ENCODE results near the gene CDC5L.
"Not testable (repeated sequence)": the region's sequence is repeated elsewhere in the genome, so short reads cannot be mapped to it uniquely, and the experiment has no call there.

CDC5L gene

DNA sequence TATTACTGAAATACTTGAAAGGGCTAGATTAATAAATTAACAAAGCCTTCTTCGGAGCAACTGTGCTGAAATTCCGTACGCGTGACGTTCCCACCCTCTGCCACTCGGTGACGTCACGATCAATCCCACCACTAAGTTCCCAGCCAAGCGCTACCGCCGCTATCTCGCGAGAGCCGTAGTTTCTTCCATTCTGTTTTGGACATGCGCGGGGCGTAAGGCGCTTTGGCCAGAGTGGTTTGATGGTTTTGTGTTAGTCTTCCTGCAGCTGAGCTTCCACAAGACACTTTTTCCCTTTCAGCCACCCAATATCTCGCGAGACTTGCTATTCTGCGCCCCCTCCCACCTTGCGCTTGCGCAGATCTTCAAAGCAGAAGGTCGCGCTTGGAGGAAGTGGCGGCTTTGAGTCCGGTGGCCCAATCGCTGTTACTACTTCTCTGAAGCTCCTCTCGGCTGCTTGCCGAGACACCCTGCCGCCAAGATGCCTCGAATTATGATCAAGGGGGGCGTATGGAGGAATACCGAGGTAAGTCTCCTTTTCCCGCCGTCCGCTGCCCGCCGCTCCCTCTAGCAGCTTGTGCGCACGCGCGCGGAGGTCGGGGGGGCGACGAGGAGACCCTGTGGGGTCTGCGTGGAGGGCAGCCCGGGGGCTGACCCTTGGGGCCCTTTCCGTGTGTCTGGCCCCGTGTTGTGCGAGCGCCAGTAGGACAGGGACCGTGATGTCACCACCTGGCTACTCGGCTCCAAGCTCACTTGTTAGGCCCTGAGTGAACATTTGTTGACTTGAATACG is at the start of gene CDC5L:
Gene CDC5L, plus strand, starts transcription at position 361 of the 789 bp plus-strand sequence. Its CDS starts 118 bp downstream, at position 479.
- intact Hi-C loops (cut with DNase I): no loop called here
- peak; percentile 79 to 99 (median 92) for DNase-seq

DNA sequence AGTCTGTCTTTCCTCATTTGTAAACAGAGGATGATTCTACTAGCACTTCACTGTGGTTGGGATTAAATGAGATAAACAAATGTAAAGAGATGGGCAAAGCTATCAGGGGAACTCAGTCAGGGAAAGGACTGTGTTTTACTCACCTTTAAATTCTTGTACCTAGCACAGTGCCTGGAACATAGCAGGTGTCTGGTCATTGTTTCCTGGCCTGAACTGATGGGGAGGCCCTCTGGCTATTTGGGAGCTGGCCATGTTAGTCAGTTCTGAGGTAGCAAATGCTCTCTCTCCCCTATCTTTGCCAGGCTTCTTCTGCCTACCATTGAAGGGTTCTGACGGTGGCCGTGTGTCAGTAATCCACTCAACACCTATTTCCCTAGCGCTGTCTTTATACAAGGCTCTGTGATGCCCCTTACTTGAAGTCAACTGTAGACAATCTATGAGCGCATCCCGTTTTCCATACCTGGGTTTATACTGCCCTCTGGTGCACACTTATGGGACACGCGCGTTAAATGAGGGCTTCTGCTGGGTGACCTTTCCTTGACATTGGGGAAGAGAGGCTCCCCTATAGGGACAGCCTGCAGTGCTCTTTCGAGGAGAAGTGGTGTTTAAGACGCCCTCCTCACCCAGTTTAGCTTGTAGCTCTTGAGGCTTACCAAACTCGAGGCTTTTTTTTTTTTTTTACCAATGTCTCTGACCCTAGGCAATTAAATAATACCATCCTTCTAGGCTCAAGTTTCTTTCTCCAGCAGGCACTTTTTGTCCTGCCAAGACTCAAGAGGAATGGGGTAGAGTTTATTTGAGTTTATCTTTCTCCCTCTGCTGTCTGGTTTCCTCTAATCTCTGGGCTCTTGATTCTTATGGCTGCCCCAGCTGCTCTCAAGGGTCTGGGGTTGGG is 49.0 kb upstream of the CDC5L start:
- intact Hi-C loops (cut with DNase I): loop anchor here (1.0 kb wide), 2 partner anchors 70 to 166 kb away; no protein-coding TSS in a partner anchor
- DNase-seq: peak in 8 of 10 donors; percentile 26 to 89 (median 64)

DNA sequence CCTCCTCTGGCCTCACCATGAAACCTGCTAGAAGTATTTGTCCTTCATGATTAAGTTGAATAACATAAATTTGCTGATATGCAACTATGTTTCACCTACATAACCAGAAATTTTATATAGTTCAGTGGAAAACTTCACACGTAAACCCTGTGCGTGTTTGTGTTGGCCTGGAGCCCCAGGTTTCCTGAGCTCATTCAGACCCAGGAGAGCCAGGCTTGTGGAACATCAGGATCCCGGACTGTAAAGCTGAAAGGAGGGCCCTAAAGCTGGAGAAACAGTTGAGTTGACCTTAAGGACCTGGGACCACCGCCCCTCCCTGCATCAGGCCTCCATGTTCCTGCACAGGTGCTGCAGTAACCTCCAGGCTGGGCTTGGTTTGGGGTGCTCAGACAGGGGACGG is 48.2 kb upstream of the CDC5L start:
- peak in 1 of 10 donors; percentile 53 for DNase-seq
- intact Hi-C loops (cut with DNase I): no loop called here

DNA sequence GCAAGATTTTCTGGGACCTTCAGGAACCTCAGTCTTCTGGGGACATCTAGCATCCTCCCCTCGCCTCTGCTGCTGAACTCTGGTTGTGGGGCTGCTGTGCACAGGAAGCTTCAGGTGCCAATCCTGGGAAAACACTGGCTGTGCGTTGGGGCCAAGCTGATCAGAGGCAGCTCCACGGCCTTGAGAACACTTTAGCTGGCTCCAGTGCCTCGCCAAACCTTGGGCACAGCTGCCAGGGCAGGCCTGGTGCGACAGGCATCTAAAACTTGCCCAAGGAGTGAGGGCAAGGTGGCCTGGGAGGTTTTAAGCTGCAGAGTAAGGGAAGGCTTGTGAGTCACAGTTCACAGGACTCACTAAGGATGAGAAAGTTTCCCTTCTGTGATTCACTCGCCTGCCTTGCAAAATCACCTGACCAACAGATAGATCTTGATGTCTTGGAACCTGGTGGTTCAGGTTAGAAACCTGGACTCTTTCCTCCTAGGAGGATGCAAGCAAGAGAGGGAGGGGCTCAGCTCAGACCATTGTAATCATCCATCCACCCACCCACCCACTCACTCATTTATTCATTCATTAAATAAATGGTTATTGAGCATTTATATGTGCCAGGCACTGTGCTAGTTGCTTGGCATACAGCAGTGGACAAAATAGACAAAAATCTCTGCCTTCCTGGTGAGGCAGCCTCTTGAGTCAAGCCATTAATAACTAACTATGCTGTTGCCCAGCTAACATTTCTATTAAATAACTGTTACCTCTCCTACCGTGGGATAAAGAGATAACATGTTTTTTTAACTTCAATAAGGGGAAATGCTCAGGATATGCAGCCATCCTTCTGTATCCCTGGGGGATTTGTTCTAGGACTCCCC is 47.5 kb upstream of the CDC5L start:
- DNase-seq: peak in 1 of 10 donors; percentile 61
- intact Hi-C loops (cut with DNase I): no loop called here

DNA sequence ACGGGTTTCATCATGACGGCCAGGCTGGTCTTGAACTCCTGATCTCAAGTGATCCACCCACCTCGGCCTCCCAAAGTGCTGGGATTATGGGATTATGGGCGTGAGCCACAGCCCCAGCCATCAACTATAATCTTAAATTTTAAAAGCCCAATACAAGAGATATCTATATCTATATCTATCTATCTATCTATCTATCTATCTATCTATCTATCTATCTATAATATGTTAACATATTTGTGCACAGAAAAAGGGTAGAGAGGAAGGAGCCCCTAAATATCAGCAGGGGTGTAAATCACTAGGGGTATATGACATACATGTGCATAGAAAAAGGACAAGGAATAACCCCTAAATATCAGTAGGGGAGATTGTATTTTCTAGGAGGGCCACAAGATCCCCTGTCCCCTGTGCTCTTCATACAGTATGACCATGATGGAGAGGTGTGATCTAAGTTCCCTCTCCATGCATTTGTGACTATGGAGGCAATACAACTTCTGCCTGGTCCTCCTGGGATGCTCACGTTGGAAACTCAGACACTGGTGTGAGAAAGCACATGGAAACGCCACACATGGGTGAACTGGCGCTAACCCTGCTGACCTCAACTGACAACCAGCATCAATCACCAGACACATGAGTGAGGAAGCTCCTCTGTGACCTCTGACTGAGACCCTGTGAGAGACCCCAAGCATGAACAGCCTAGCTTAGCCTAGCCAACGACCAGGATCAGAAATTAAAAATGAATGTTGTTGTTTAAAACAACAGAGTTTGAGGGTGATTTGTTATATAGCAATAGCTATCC is 46.2 kb upstream of the CDC5L start:
- DNase-seq: no peak
- intact Hi-C loops (cut with DNase I): no loop called here

DNA sequence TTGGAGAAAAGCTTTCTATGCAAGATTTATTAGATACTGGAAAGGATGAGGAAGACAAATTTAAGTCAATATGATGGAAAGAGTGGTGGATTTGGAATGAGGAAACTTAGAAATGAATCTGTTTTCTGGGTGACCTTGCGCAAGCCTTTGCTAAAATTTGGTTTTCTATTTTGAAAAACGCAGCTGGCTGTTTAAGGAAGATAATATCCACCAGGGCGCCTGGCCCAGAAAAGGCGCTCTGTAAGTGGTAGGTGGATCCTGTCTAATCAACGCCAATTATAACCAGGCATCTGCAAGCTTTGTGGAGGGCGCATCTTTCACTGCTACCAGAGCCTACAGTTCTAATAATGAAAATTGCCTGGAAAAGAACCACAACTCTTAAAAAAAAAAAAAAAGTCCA is 45.5 kb upstream of the CDC5L start:
- peak in 7 of 10 donors; percentile 30 to 88 (median 38) for DNase-seq
- intact Hi-C loops (cut with DNase I): no loop called here

DNA sequence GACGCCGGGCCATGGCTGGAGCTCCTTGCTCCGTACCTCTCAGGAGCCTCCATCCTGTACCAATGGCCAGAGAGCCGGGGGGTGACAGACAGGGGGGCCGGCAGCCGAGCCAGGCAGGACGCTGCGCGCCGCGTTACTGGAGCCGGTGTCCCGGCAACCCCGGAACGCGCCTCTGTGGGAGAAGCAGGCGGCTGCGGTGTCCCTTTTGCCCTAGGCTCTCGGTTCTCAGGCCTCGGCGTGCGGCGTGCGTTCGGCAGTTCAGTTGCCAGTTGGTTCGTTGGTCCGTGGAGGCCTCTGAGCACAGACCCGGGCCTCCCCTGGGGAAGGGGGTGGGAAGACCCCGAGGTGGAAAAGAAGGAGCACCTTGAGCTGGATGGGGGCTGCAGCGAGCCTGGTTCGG is 45.0 kb upstream of the CDC5L start, which contains the start of gene SPATS1:
Gene SPATS1, plus strand, starts transcription at position 162 of the 400 bp plus-strand sequence. CDS start 446 bp downstream, outside the sequence.
- peak in 8 of 10 donors; percentile 24 to 90 (median 40) for DNase-seq
- intact Hi-C loops (cut with DNase I): no loop called here

DNA sequence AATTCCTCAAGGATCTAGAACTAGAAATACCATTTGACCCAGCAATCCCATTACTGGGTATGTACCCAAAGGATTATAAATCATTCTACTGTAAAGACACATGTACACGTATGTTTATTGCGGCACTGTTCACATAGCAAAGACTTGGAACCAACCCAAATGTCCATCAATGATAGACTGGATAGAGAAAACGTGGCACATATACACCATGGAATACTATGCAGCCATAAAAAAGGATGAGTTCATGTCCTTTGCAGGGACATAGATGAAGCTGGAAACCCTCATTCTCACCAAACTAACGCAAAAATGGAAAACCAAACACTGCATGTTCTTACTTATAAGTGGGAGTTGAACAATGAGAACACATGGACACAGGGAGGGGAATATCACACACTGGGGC is 40.7 kb upstream of the CDC5L start:
- DNase-seq; intact Hi-C loops (cut with DNase I): not testable (repeated sequence)

DNA sequence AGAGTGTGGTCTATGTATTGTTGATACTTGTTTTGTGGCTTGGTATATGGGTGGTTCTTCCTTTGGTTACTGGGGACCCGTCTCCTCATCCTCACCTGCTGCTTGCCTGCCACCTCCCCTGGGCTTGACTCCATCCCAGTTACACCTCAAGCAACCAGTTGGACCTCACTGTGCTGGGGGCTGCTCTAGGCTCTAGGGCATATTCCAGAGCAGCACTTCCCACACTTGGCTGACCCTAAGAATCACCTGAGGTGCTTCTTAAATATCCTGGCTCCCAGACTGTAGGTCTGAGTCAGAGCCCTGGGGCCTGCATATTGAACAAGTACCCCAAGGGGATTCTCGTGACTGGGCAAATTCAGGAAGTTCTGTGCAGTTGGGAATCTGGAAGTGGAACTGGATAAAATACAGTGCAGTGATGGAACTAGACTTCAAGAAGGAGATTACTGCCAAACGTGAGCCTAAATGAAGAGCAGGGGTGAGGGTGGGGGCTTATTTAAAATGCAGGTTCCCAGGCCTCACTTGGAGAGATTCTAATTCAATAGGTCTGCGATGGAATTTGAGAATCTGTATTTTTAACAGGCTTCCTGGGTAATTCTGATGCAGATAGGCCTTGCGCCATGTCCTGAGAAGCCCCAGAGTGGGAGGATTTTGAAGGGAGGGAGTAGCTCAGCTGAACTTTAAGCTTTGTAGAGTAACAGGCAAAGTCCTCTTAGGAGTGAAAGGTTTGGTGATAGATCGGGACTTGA is 37.4 kb upstream of the CDC5L start:
- intact Hi-C loops (cut with DNase I): no loop called here
- no peak for DNase-seq

DNA sequence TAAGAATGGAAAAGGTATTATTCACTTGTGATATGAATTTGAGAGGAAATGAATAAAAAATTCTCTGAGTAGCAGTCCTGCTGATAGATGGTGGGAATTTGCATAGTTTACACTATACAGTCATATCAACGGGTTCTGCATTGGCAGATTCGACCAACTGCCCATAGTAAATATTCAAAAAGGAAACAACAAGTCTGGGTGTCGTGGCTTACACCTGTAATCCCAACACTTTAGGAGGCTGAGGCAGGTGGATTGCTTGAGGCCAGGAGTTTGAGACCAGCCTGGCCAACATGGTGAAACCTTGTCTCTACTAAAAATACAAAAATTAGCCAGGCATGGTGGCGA is 36.9 kb upstream of the CDC5L start:
- intact Hi-C loops (cut with DNase I); DNase-seq: not testable (repeated sequence)

DNA sequence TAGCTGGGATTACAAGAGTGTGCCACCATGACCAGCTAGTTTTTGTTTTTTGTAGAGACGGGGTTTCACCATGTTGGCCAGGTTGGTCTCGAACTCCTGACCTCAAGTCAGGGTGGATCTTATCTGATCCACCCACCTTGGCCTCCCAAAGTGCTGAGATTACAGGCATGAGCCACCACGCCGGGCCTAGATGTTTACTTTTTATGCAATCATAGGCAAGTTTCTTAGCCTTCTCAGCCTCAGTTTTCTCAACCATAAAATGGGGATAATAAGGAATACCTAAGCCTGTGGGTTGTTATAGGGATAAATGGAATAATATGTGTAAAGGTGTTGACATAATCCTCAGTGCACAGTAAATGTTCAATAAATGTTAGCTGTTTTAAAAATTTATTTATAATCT is 35.2 kb upstream of the CDC5L start:
- intact Hi-C loops (cut with DNase I): no loop called here
- DNase-seq: no peak

DNA sequence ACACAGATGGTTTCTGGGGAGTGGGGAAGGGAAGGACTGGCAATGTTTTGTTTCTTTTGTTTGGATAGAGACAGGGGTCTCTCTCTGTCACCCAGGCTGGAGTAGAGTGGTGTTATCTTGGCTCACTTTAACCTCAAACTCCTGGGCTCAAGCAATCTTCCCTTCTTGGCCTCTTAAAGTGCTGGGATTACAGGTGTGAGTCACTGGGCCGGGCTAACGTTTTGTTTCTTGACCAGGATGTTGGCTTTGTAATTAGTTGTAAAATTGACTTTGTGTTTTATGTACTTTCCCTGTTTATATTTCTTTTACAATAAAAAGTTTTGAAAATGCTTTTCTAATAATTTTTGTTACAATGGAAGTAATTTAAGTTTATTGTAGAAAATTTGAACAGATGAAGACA is 34.2 kb upstream of the CDC5L start:
- intact Hi-C loops (cut with DNase I): no loop called here
- no peak for DNase-seq

DNA sequence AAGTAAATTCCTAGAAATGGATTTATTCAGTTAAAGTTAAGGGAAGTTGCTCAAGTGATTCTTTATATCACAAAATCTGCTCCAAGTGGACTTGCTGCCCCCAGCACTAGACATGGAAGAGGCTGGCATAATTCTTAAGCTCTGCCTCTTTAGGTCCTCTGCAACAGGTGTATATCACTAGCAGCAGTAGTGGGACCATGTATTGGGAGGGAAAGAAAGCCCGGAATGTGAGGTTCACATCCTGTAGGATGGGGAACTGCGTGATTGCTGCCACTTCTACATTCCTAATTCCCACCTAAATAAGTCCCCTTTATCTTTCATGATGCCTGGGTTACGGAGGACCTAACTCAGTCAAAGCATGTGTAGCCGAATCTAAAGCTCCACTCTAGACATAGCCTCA is 31.9 kb upstream of the CDC5L start:
- no peak for DNase-seq
- intact Hi-C loops (cut with DNase I): no loop called here

DNA sequence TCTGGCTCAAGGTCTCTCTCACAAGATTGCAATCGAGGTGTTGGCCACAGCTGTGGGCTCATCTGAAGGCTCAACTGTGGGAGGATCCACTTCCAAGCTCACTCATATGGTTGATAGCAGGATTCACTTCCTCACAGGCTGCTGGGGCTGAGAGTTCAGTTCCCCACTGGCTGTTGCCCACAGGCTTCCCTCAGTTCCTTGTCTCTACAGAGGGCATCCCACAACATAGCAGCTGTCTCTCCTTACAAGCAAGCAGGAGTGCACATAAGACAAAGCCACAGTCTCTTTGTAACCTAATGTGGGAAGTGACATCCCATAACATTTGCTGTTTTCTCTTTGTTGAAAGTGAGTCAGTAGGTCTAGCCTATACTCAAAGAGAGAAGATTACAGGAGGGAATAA is 31.0 kb upstream of the CDC5L start:
- no peak for DNase-seq
- intact Hi-C loops (cut with DNase I): no loop called here

DNA sequence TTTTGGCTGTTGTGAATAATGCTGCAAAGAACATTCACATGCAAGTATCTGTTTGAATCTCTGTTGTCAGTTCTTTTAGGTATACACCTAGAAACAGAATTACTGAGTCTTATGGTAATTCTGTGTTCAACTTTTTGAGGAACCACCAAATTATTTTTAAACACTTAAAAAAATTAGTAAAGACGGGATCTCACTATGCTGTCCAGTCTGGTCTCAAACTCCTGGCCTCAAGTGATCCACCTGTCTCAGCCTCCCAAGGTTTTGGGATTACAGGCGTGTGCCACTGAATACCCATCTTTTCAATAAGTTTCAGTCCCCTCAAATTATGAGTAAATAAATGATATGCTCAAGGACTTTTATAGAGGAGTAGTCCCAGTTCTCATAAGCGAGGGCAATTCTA is 27.5 kb upstream of the CDC5L start:
- intact Hi-C loops (cut with DNase I): no loop called here
- no peak for DNase-seq

DNA sequence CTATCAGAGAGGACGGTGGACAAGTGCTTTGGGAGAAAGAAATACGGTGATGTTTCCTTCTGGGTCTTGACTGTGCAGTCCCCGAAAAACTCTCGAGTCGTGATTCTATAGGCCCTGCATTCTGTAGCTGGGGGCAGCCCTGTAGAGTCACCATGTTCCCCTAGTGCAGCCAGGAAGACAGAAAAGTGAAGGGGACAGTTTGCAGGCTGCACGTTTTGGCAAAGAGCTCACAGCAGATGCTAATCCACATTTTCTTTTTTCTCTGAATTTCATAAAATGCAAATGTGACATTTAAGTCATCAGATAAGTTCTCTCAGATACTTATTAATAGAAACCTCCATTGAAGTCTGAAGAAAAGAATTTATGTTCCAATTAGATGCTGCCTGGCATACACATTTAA is 25.6 kb upstream of the CDC5L start:
- peak in 2 of 10 donors; percentile 49 to 74 for DNase-seq
- intact Hi-C loops (cut with DNase I): no loop called here

DNA sequence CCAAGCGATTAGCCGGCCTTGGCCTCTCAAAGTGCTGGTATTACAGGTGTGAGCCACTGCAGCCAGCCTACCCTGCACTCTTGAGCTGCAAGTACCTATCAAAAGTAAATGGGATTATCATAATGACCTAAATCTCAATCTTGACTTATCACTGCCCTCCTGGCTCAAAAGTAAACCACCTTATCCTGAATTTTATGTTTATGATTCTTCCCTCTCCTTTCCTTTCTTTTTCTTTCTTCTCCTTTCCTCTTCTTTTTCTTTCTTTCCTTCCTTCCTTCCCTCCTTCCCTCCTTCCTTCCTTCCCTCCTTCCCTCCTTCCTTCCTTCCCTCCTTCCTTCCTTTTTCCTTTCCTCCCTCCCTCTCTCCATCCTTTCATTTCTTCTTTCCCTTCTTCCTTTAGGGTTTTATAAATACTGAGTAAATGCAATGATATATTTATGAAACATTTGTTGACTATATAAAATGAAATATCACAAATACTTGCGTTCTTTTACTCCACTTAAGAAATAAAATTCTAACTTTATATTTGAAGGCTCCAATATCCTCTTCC is 24.1 kb upstream of the CDC5L start:
- intact Hi-C loops (cut with DNase I): no loop called here
- DNase-seq: no peak

DNA sequence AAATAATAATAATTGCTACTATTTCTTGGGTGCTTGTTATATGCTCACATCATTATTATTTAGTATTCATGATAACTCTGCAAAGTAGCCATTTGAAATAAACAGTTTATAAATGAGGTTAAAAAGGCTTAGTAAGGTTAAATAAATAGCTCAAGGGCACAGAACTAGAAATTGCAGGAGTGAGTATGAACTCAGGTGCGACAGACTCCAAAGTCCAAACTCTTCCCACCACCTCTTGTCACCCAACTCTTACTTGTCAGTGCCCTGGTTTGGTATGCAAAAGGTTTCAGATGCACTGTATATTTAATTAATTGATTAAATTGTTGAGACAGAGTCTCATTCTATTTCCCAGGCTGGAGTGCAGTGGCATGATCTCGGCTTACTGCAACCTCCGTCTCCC is 20.7 kb upstream of the CDC5L start:
- intact Hi-C loops (cut with DNase I): no loop called here
- no peak for DNase-seq

DNA sequence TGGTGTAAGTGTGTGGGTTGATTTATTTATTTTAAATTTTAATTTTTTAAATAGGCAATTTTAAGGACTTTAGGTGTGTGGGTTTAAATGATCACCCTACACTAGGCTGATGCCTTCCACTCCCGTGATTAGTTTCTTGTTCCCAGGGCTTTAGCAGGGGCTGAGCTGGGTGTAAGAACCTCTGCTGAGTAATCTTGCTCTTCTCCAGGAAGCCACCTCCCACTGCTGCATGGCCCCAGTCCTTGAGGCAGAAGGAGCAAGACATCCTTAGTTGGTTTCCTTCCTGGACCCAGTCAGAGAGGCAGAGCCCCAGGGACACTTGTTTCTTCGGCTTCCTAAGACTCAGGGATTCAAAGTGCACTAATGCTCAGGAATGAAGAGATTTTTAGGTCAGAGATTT is 19.8 kb upstream of the CDC5L start:
- intact Hi-C loops (cut with DNase I): no loop called here

More for the DNA sequence above, 19.8 kb upstream of the CDC5L start:
- peak in 1 of 10 donors; percentile 25 for DNase-seq
